Motor neuron (in vitro differentiated cells): Measurements from ENCODE around the gene WASHC4. TPM values are rescaled to one million over a fixed set of nuclear protein-coding genes. Genes with fewer than 3 reads are reported as not detected.
"Not testable (repeated sequence)": the region's sequence is repeated elsewhere in the genome, so short reads cannot be mapped to it uniquely, and the experiment has no call there.

Experiments used
- ATAC-seq, 8 experiments: fragments of 200-7000 bp; cut with Tn5 transposase; replicated peaks in 6 of 8; 2 replicates each; pipeline ENCODE4 v1.8.0; 2021; ENCODE audit warnings: mild to moderate bottlenecking in 8 of 8, moderate library complexity in 8 of 8
- H3K27ac ChIP-seq, 2 donors: fragments of 250-450 bp; sonication (Bioruptor Pico); 2 replicates each; pipeline ENCODE4 v1.9.0; 2021; ENCODE audit warnings: antibody characterized with exemption in 2 of 2, mild to moderate bottlenecking in 2 of 2, moderate library complexity in 1 of 2
- H3K4me1 ChIP-seq, 2 donors: fragments of 250-450 bp; sonication (Bioruptor Pico); replicated peaks in 1 of 2; 2 replicates each; pipeline ENCODE4 v1.6.1; 2021; ENCODE audit warnings: antibody characterized with exemption in 2 of 2, mild to moderate bottlenecking in 2 of 2, moderate library complexity in 1 of 2
- H3K4me3 ChIP-seq, 5 donors: fragments of 250-450 bp; sonication (Bioruptor Pico); 2 replicates each; pipeline ENCODE4 v1.9.0; 2021; ENCODE audit warnings: antibody characterized with exemption in 5 of 5, mild to moderate bottlenecking in 5 of 5, moderate library complexity in 4 of 5
- WGBS, 10 experiments: fragments of 450-650 bp; shearing (Covaris generic); methylation state at CpG; one replicate each; pipeline ENCODE4 v1.0.0; 2022; 5-methylcytosine and 5-hydroxymethylcytosine counted together
- in situ Hi-C, 9 experiments: fragments of 400-800 bp; cut with MboI; loops; one replicate each; pipeline ENCODE4 v1.15.0; 2021; ENCODE audit warnings: low sequenced_read_pairs in 9 of 9, low pct_unique_long_range_greater_than_20kb in 2 of 9; ENCODE audit not compliant: unreplicated experiment in 9 of 9
- total RNA-seq, 8 experiments: library from RNA; unstranded; fragments of 300-600 nt; gene quantifications; 2 replicates each; pipeline versions ENCODE4 v1.2.3 to v1.2.4, GENCODE V29; 2022

Gene WASHC4
- total RNA-seq, 8 experiments from 2014 or later: 29.1 to 88.6 (median 37.5) TPM

- H3K4me3 ChIP-seq, H3K27ac ChIP-seq, ATAC-seq, in situ Hi-C loops, H3K4me1 ChIP-seq: not testable (repeated sequence)
- WGBS, 10 experiments: 87 to 100% (median 99%) methylated on average over 3 to 4 of the region's 4 CpGs; no CpG with 5 or more reads in 6 of the 10 experiments
These were observed 75.9 kb downstream of the WASHC4 start for GRCh38 chr12:105183406-105183805.

- 88 to 100% (median 97%) methylated on average over 1 to 5 of the region's 5 CpGs; no CpG with 5 or more reads in 1 of the 10 experiments for WGBS, 10 experiments
- H3K4me1 ChIP-seq, H3K4me3 ChIP-seq, in situ Hi-C loops, H3K27ac ChIP-seq, ATAC-seq: not testable (repeated sequence)
These were observed 76.4 kb downstream of the WASHC4 start for GRCh38 chr12:105183976-105184375.

- Histone ChIP-seq H3K4me3 (no peak overlapping the region), H3K4me1 (no peaks in the 10 kb centered on the region), H3K27ac (no peak overlapping the region)
- WGBS, 10 experiments: 41 to 100% (median 76%) methylated on average over 2 to 6 of the region's 6 CpGs
- in situ Hi-C loops: no loop called here
- ATAC-seq: no peak
These were observed 81.8 kb downstream of the WASHC4 start for GRCh38 chr12:105189293-105189692.

GRCh38 chr12:105190530-105190929 lies 83.0 kb downstream of the WASHC4 start:
- Histone ChIP-seq H3K4me1 (no peaks in the 10 kb centered on the region), H3K27ac (no peak overlapping the region), H3K4me3 (no peak overlapping the region)
- in situ Hi-C loops: no loop called here
- 28 to 100% (median 93%) methylated on average over 1 to 6 of the region's 6 CpGs for WGBS, 10 experiments
- no peak for ATAC-seq

DNA sequence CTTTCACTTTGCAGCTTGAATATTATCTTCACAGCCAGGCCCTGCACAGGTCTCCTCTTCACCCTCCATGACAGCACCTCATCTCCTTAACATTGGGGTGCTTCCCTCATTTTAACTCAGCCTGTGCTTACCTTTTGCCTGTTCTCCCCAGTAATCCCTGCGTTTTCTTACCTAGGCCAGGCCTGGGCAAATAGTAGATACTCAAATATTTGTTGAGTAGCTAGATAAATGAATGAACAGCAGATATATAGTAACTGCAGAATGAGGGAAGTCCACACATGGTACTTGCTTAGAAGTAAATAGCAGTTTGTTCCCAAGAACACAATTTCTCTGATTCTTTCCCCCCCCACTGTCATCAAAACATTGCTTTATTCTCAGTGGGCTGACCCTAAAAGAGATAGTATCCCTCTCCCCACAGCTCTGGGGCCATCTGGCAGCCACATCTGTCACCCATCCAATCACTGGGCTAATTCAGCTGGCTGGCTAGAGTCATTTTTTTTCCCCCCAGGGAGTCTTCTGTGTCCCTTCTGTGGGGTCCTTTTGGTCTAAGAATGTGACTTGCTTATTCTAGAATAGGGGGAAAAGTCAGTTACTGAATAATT lies 85.2 kb downstream of the WASHC4 start:
- no peaks in the 10 kb centered on the region for H3K4me1 ChIP-seq
- no peak overlapping the region for H3K27ac ChIP-seq
- peak in 3 of 8 experiments; percentile 26 to 40 (median 36) for ATAC-seq
- H3K4me3 ChIP-seq: no peak overlapping the region
- 100% methylated on average over 1 of the region's 1 CpG; no CpG with 5 or more reads in 8 of the 10 experiments for WGBS, 10 experiments
- in situ Hi-C loops: no loop called here

DNA sequence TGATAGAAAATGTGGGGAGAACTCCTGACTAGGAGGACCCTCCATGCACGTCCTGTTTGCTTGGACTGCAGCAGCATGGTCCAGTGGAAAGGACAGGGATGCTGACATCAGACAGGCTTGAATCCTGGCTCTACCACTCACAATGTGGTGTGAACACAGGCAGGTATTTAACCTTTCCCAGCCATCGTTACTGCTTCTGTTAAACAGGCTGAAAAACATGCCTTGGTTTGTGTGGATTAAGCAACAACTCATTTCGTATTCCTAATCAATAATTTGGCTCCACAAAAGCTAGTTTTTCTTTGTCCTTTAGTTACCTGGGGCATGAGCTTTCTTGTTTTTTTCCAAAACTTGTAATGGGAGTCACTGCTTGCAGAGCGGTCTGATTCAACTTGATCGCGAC lies 87.4 kb downstream of the WASHC4 start:
- no peaks in the 10 kb centered on the region for H3K4me1 ChIP-seq
- no peak overlapping the region for H3K4me3 ChIP-seq
- in situ Hi-C loops: no loop called here
- no peak for ATAC-seq
- no peak overlapping the region for H3K27ac ChIP-seq
- 70 to 100% (median 92%) methylated on average over 1 to 6 of the region's 6 CpGs; no CpG with 5 or more reads in 1 of the 10 experiments for WGBS, 10 experiments

DNA sequence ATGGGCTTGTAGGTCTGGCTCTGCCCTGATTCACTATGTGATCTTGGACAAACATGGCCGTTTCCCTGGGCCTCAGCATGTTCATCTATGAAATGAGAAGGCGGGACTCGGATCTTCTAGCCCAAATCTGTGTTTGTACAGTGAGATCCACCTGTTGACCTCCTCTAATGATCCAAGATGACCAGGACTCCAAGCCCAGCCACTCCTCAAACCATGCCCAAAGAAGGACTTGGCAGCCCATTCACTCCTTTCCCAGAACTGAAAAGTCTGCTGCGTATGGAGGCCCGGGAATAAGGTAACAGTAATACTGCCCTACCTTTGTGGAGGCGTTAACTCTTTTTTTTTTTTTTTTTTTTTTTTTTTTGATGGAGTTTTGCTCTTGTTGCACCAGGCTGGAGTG lies 88.6 kb downstream of the WASHC4 start:
- in situ Hi-C loops: no loop called here
- H3K4me3 ChIP-seq: no peak overlapping the region
- WGBS, 10 experiments: 80 to 100% (median 96%) methylated on average over 1 to 5 of the region's 6 CpGs; no CpG with 5 or more reads in 4 of the 10 experiments
- no peak for ATAC-seq
- H3K4me1 ChIP-seq: no peaks in the 10 kb centered on the region
- H3K27ac ChIP-seq: no peak overlapping the region

- peaks cover 0 to 7% of the 10 kb centered on the region in 2 donors for H3K4me1 ChIP-seq
- H3K4me3 ChIP-seq: no peak overlapping the region
- H3K27ac ChIP-seq: no peak overlapping the region
- WGBS, 10 experiments: 70 to 100% (median 92%) methylated on average over 2 to 4 of the region's 6 CpGs; no CpG with 5 or more reads in 4 of the 10 experiments
- in situ Hi-C loops: no loop called here
- ATAC-seq: no peak
These were observed 91.4 kb downstream of the WASHC4 start for GRCh38 chr12:105198961-105199360.

- in situ Hi-C loops: loop anchor here in 2 of 9 experiments (25.0 kb wide), 1 partner anchor 187 kb away; no protein-coding TSS in a partner anchor
- WGBS, 10 experiments: 72 to 100% (median 100%) methylated on average over 1 to 2 of the region's 4 CpGs; no CpG with 5 or more reads in 5 of the 10 experiments
- Histone ChIP-seq H3K27ac (no peak overlapping the region), H3K4me3 (no peak overlapping the region), H3K4me1 (peaks cover 0 to 7% of the 10 kb centered on the region in 2 donors)
- no peak for ATAC-seq
These were observed 92.9 kb downstream of the WASHC4 start for GRCh38 chr12:105200385-105200784.

DNA sequence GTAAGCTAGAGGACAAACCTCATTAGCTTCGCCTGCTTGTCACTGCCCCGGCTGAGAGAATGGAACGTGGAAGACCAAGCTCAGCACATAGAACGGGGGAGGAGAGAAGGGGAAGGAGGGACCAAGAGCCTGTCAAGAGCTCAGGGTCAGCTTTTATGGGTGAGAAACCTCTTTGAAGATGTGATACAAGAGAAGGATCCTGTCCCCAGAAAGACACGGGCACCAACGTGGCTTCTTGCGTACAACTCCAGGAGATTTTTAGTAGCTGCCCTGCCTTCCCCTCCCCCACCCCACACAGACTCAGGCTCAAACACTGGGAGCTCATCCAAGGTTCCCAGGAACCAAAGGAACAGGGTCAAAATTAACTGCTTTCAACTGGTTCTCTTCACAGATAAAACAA lies 93.8 kb downstream of the WASHC4 start:
- Histone ChIP-seq H3K4me1 (peaks cover 0 to 7% of the 10 kb centered on the region in 2 donors), H3K4me3 (no peak overlapping the region), H3K27ac (no peak overlapping the region)
- in situ Hi-C loops: loop anchor here in 2 of 9 experiments (25.0 kb wide), 1 partner anchor 186 kb away; no protein-coding TSS in a partner anchor
- no peak for ATAC-seq
- 57 to 100% (median 80%) methylated on average over 1 to 6 of the region's 7 CpGs; no CpG with 5 or more reads in 4 of the 10 experiments for WGBS, 10 experiments

- no peak overlapping the region for H3K27ac ChIP-seq
- peak in 3 of 8 experiments; percentile 19 to 69 (median 21) for ATAC-seq
- no peak overlapping the region for H3K4me3 ChIP-seq
- 71 to 100% (median 89%) methylated on average over 1 to 6 of the region's 6 CpGs; no CpG with 5 or more reads in 1 of the 10 experiments for WGBS, 10 experiments
- peaks cover 0 to 7% of the 10 kb centered on the region in 2 donors for H3K4me1 ChIP-seq
- in situ Hi-C loops: loop anchor here in 2 of 9 experiments (25.0 kb wide), 1 partner anchor 185 kb away; no protein-coding TSS in a partner anchor
These were observed 94.7 kb downstream of the WASHC4 start for GRCh38 chr12:105202202-105202601.

DNA sequence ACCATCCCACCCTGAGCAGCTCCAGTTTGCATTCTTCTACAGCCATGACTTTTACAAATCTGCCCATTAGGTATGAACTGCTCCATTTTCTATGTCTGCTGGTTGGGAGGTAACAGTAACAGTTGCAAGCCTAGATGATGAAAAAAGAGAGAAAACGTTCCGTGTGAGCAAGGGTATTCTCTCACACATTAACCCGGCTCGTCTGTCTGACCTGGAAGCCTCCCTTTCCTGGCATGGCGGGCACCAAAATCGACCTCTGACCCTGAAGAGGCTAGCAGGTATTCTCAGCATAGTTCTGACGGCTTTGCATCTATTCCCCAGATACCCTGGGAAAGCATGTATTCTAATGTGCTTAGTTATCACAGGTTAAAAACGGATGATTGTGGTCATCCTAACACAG lies 96.6 kb downstream of the WASHC4 start:
- Histone ChIP-seq H3K4me1 (peaks cover 0 to 7% of the 10 kb centered on the region in 2 donors), H3K4me3 (no peak overlapping the region), H3K27ac (no peak overlapping the region)
- in situ Hi-C loops: loop anchor here in 2 of 9 experiments (25.0 kb wide), 1 partner anchor 183 kb away; no protein-coding TSS in a partner anchor
- ATAC-seq: no peak
- 50 to 96% (median 91%) methylated on average over 1 to 8 of the region's 8 CpGs; no CpG with 5 or more reads in 3 of the 10 experiments for whole genome bisulfite sequencing, 10 experiments

- Histone ChIP-seq H3K4me3 (no peak overlapping the region), H3K4me1 (peaks cover 0 to 7% of the 10 kb centered on the region in 2 donors), H3K27ac (no peak overlapping the region)
- in situ Hi-C loops: loop anchor here in 2 of 9 experiments (25.0 kb wide), 1 partner anchor 182 kb away; no protein-coding TSS in a partner anchor
- peak in 2 of 8 experiments; percentile 39 to 44 for ATAC-seq
- 50 to 100% (median 78%) methylated on average over 2 to 4 of the region's 6 CpGs; no CpG with 5 or more reads in 6 of the 10 experiments for WGBS, 10 experiments
These were observed 97.4 kb downstream of the WASHC4 start for GRCh38 chr12:105204916-105205315.
